GM12878 (cell line): ENCODE results near the gene RP9. TPM values are rescaled to one million over a fixed set of nuclear protein-coding genes. Genes with fewer than 3 reads are reported as not detected.

Experiments used
- ATAC-seq: fragments of 200-7000 bp; cut with Tn5 transposase; 3 replicates; pipeline ENCODE4 v1.9.1; 2020; ENCODE audit warnings: mild to moderate bottlenecking, moderate library complexity
- BruUV-seq: library from RNA; stranded (reverse); fragments of 400-500 nt; replicated peaks from 2 replicates; lab custom pipeline; 2021; lab: Mats Ljungman, UMichigan
- CTCF ChIA-PET: fragments of 300-600 bp; sonication (Branson Sonifier 250); formaldehyde crosslinking; extraction: SDS; loops from one replicate; lab custom pipeline; 2021; ENCODE audit warnings: inconsistent platforms; lab: Yijun Ruan, JAX
- POLR2A ChIA-PET: fragments of 350-600 bp; formaldehyde crosslinking; extraction: SDS; loops from one replicate; lab custom pipeline; 2021; ENCODE audit warnings: inconsistent platforms; lab: Charles Lee
- RAD21 ChIA-PET: fragments of 300-600 bp; sonication (Branson Sonifier 250); formaldehyde crosslinking; loops from one replicate; lab custom pipeline; 2023; ENCODE audit warnings: antibody characterized with exemption; ENCODE audit not compliant: unreplicated experiment; lab: Charles Lee
- SMC1A ChIA-PET: fragments of 300-600 bp; sonication (Branson Sonifier 250); formaldehyde crosslinking; loops from one replicate; lab custom pipeline; 2023; ENCODE audit not compliant: unreplicated experiment, uncharacterized antibody; lab: Charles Lee
- DNase-seq: peaks from one replicate; pipeline ENCODE4 v3.0.0-alpha.2; 2011; ENCODE audit warnings: low read depth, low spot score
- FAIRE-seq: peaks from 3 replicates; lab custom pipeline; 2011; peaks lifted over from hg19 to GRCh38; lab: Jason Lieb, UNC
- H2AFZ ChIP-seq: 2 replicates; pipeline ENCODE4 v1.6.0; 2011; ENCODE audit warnings: low read depth, low read length, control low read depth; ENCODE audit not compliant: control insufficient read depth
- H3K27ac ChIP-seq: 2 replicates; pipeline ENCODE4 v1.5.1; 2011; ENCODE audit warnings: control low read depth; ENCODE audit not compliant: control insufficient read depth, insufficient read depth
- H3K27me3 ChIP-seq, 2 experiments: replicated peaks in 1 of 2; 2 replicates each; pipeline versions ENCODE4 v1.6.0 to v1.6.1; 2011; ENCODE audit warnings: low read length in 1 of 2; ENCODE audit not compliant: control insufficient read depth in 2 of 2, insufficient read depth in 2 of 2
- H3K36me3 ChIP-seq, 2 experiments: 2 replicates each; pipeline ENCODE4 v1.5.1; 2011; ENCODE audit warnings: low read length in 1 of 2; ENCODE audit not compliant: control insufficient read depth in 2 of 2, insufficient read depth in 2 of 2
- H3K4me1 ChIP-seq: 2 replicates; pipeline ENCODE4 v1.6.1; 2011; ENCODE audit warnings: mild to moderate bottlenecking, low read length, moderate library complexity, mixed read lengths; ENCODE audit not compliant: control insufficient read depth, insufficient read depth
- H3K4me2 ChIP-seq: 2 replicates; pipeline ENCODE4 v1.6.0; 2011; ENCODE audit warnings: control low read depth; ENCODE audit not compliant: control insufficient read depth, insufficient read depth
- H3K4me3 ChIP-seq: fragments of 200-600 bp; sonication (generic); 2 replicates; pipeline ENCODE4 v1.5.1; 2016
- H3K79me2 ChIP-seq: 2 replicates; pipeline ENCODE4 v1.6.0; 2011; ENCODE audit warnings: low read length; ENCODE audit not compliant: control insufficient read depth, insufficient read depth
- H3K9ac ChIP-seq: 2 replicates; pipeline ENCODE4 v1.8.0; 2011; ENCODE audit warnings: low read length, control low read depth, mixed read lengths; ENCODE audit not compliant: control insufficient read depth, insufficient read depth
- H3K9me3 ChIP-seq: replicated peaks from 3 replicates; pipeline ENCODE4 v1.5.1; 2011; ENCODE audit warnings: mild to moderate bottlenecking, low read length; ENCODE audit not compliant: control insufficient read depth, insufficient read depth
- H4K20me1 ChIP-seq: 2 replicates; pipeline ENCODE4 v1.6.0; 2011; ENCODE audit not compliant: control insufficient read depth, insufficient read depth
- BHLHE40 ChIP-seq, 2 experiments: fragments of 450-650 bp in 1 of 2; IDR thresholded peaks; 2 replicates each; pipeline ENCODE4 v1.6.1; 2011 to 2017; ENCODE audit warnings: low read depth in 2 of 2, borderline replicate concordance in 1 of 2, improper control_type of control experiment in 1 of 2, low read length in 1 of 2, mild to moderate bottlenecking in 1 of 2
- CEBPZ ChIP-seq: fragments of 150-350 bp; IDR thresholded peaks from 2 replicates; pipeline ENCODE4 v1.6.1; 2016; ENCODE audit warnings: low read depth, low read length
- SP1 ChIP-seq: IDR thresholded peaks from one replicate; pipeline ENCODE4 v1.6.1; 2011; ENCODE audit warnings: low read depth, low read length
- TARDBP ChIP-seq: IDR thresholded peaks from 2 replicates; pipeline ENCODE4 v1.6.1; 2016; ENCODE audit warnings: borderline replicate concordance
- TBL1XR1 ChIP-seq: IDR thresholded peaks from 2 replicates; pipeline ENCODE4 v1.6.1; 2012; ENCODE audit warnings: low read depth, low read length, improper control_type of control experiment
- TCF12 ChIP-seq: IDR thresholded peaks from 2 replicates; pipeline ENCODE4 v1.6.1; 2011; ENCODE audit warnings: low read depth, mild to moderate bottlenecking, low read length
- ZBTB11 ChIP-seq: fragments of 450-650 bp; formaldehyde crosslinking; IDR thresholded peaks from 2 replicates; pipeline ENCODE4 v1.5.0; 2022; ENCODE audit warnings: mild to moderate bottlenecking, missing genetic modification characterization
- ZBTB40 ChIP-seq: fragments of 450-650 bp; IDR thresholded peaks from 2 replicates; pipeline ENCODE4 v1.6.1; 2016; ENCODE audit warnings: mild to moderate bottlenecking, moderate library complexity, borderline replicate concordance
- whole genome bisulfite sequencing: methylation state at CpG from one replicate; pipeline ENCODE4 v1.1.6; 2016; ENCODE audit warnings: low lambda C conversion rate; ENCODE audit not compliant: insufficient replicate concordance, insufficient coverage; ENCODE audit errors: missing lambda C conversion rate; 5-methylcytosine and 5-hydroxymethylcytosine counted together
- in situ Hi-C: fragments of 300-500 bp; cut with MboI; formaldehyde crosslinking; loops from 9 replicates; pipeline ENCODE4 v1.14.3; 2018; ENCODE audit warnings: mixed read lengths
- intact Hi-C: fragments of 100-400 bp; cut with micrococcal nuclease; formaldehyde crosslinking; loops from one replicate; pipeline ENCODE4 v1.14.2; 2022; ENCODE audit not compliant: unreplicated experiment
- polyA plus RNA-seq, 11 experiments: library from polyadenylated mRNA; depleted of rRNA in 4 of 11; unstranded in 6 of 11; stranded (reverse) in 5 of 11; fragments of >200 nt; fragmentation: Nextera tagmentation in 4 of 11; fragmentation: Illumina TruSeq in 1 of 11; extraction: Ambion mirVana in 4 of 11; extraction: Trizol in 1 of 11; gene quantifications; 1 replicate in 1 of 11; 2 replicates in 10 of 11; pipeline versions ENCODE4 v1.2.1 to v1.2.3, GENCODE V29; 2011 to 2016; ENCODE audit warnings: inconsistent platforms in 2 of 11, missing spikeins in 2 of 11, low read depth in 1 of 11
- total RNA-seq, 4 experiments: library from RNA; depleted of rRNA in 3 of 4; stranded (reverse); fragments of >200 nt in 3 of 4; fragmentation: Illumina TruSeq in 1 of 4; extraction: Trizol in 1 of 4; gene quantifications; 2 replicates each; pipeline versions ENCODE4 v1.2.1 to v1.2.3, GENCODE V29; 2013 to 2021
- TF ChIP-seq, protein P1 (sequence below): fragments of 450-650 bp; conservative IDR thresholded peaks from 2 replicates; pipeline ENCODE4 v1.6.1; 2017; ENCODE audit warnings: mild to moderate bottlenecking, moderate library complexity

Gene RP9
- total and polyA plus RNA-seq, 10 of the 15 experiments (the other 5 are each of a cell fraction or from before 2014, with no cell fraction given): 7.6 to 25.3 (median 16.9) TPM

DNA sequence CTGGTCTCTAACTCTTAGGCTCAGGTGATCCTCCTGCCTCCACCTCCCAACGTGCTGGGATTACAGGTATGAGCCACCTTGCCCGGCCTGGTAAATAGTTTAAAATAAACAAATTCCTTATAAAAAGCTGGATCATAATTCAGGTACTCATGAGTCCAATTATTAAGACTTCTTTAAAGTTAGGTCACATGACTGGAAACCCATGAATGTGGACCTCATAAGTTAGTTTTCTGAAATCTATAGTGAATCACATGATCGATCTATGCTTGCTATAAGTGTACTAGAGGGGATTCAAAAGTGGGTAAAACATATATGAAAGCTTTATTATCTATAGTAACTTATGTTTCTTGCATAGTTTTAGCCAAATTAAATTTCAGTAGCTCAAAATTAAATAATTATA, 60.9 kb downstream of the RP9 start:
- ATAC-seq: no peak
- no peaks in the 10 kb centered on the region; a peak in 2 of 4 replicates for H3K36me3 ChIP-seq
- peaks cover 4% of the 10 kb centered on the region; the same call in 2 of the 3 replicates for H3K9me3 ChIP-seq
- in situ Hi-C loops (no loop called here), intact Hi-C loops (no loop called here)
- H3K27ac ChIP-seq: no peak overlapping the region
- H3K79me2 ChIP-seq: peaks cover 87% of the 10 kb centered on the region
- no peaks in the 10 kb centered on the region for H4K20me1 ChIP-seq
- H3K4me1 ChIP-seq: peaks cover 18% of the 10 kb centered on the region; the same call in 1 of the 2 replicates
- no peaks in the 10 kb centered on the region for H3K27me3 ChIP-seq
- RAD21 ChIA-PET: interaction anchor here (1.2 to 2.7 kb wide), 3 partner anchors 8 to 60 kb away, joined by 3 to 12 read pairs (median 12); partner anchors contain the start of genes NT5C3A and RP9
- H2AFZ ChIP-seq: no peak overlapping the region
- H3K4me3 ChIP-seq: no peak overlapping the region
- FAIRE-seq: no peak
- WGBS: 97% methylated on average over 3 of the region's 3 CpGs
- no peak overlapping the region for H3K4me2 ChIP-seq
- no TSS peak for BruUV-seq
- SMC1A ChIA-PET: interaction anchor here (1.2 to 2.6 kb wide), 7 partner anchors 8 to 201 kb away, joined by 3 to 22 read pairs (median 7); no protein-coding TSS in a partner anchor
- no peak overlapping the region for H3K9ac ChIP-seq
- CTCF ChIA-PET: interaction anchor here (0.7 to 3.9 kb wide), 8 partner anchors 8 to 202 kb away, joined by 3 to 30 read pairs (median 8); no protein-coding TSS in a partner anchor
- POLR2A ChIA-PET: interaction anchor here (0.8 to 0.9 kb wide), 2 partner anchors 11 to 12 kb away, joined by 3 read pairs; no protein-coding TSS in a partner anchor
- no peak for DNase-seq
- TF ChIP-seq BHLHE40 (IDR thresholded peaks at IDR 0.05; ENCODE audit: borderline replicate concordance in 1 of 2, low read depth in 2 of 2, low read length in 1 of 2): no peak
- no peak for TF ChIP-seq ZBTB11
- TF ChIP-seq, protein P1, sequence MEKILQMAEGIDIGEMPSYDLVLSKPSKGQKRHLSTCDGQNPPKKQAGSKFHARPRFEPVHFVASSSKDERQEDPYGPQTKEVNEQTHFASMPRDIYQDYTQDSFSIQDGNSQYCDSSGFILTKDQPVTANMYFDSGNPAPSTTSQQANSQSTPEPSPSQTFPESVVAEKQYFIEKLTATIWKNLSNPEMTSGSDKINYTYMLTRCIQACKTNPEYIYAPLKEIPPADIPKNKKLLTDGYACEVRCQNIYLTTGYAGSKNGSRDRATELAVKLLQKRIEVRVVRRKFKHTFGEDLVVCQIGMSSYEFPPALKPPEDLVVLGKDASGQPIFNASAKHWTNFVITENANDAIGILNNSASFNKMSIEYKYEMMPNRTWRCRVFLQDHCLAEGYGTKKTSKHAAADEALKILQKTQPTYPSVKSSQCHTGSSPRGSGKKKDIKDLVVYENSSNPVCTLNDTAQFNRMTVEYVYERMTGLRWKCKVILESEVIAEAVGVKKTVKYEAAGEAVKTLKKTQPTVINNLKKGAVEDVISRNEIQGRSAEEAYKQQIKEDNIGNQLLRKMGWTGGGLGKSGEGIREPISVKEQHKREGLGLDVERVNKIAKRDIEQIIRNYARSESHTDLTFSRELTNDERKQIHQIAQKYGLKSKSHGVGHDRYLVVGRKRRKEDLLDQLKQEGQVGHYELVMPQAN: no peak
- no peak for TF ChIP-seq ZBTB40
- TF ChIP-seq TCF12: no peak
- TF ChIP-seq CEBPZ: no peak
- no peak for TF ChIP-seq TARDBP
- no peak for TF ChIP-seq SP1
- TF ChIP-seq TBL1XR1: no peak
